Natural killer cell (primary cell): ENCODE data around the gene UAP1. TPM values are rescaled to one million over a fixed set of nuclear protein-coding genes. Genes with fewer than 3 reads are reported as not detected.

Source experiments
- ATAC-seq, 3 donors: fragments of 150-1000 bp in 2 of 3; fragments of 200-7000 bp in 1 of 3; cut with Tn5 transposase; 1 replicate in 1 of 3; 2 replicates in 2 of 3; pipeline ENCODE4 v1.10.0; 2021; ENCODE audit warnings: mild to moderate bottlenecking in 2 of 3, moderate library complexity in 2 of 3
- DNase-seq, 2 donors: peaks; one replicate each; pipeline versions ENCODE4 v3.0.0 to v3.0.0-alpha.2; 2013 to 2021; ENCODE audit warnings: mixed read lengths in 1 of 2
- H3K27ac ChIP-seq: one replicate; pipeline ENCODE4 v1.5.1; 2013; ENCODE audit warnings: mild to moderate bottlenecking, low read length
- H3K27me3 ChIP-seq: one replicate; pipeline ENCODE4 v1.6.1; 2013; ENCODE audit warnings: low read length; ENCODE audit not compliant: control insufficient read depth, insufficient read depth
- H3K36me3 ChIP-seq: one replicate; pipeline ENCODE4 v1.6.1; 2013; ENCODE audit warnings: low read length; ENCODE audit not compliant: control insufficient read depth, insufficient read depth
- H3K4me1 ChIP-seq: one replicate; pipeline ENCODE4 v1.6.1; 2013; ENCODE audit warnings: low read length; ENCODE audit not compliant: control insufficient read depth, insufficient read depth
- H3K4me3 ChIP-seq: one replicate; pipeline ENCODE4 v1.5.1; 2013; ENCODE audit warnings: low read length
- H3K9me3 ChIP-seq: one replicate; pipeline ENCODE4 v1.6.1; 2013; ENCODE audit warnings: low read length; ENCODE audit not compliant: control insufficient read depth, insufficient read depth
- H3K27ac Mint-ChIP-seq, 2 donors: one replicate each; pipeline ENCODE4 v1.8.0; 2022; ENCODE audit warnings: mild to moderate bottlenecking in 2 of 2, mixed read lengths in 2 of 2, moderate library complexity in 1 of 2
- H3K27me3 Mint-ChIP-seq, 2 donors: one replicate each; pipeline ENCODE4 v1.8.0; 2022; ENCODE audit warnings: low read depth in 2 of 2, mixed read lengths in 2 of 2
- H3K36me3 Mint-ChIP-seq: one replicate; pipeline ENCODE4 v1.8.0; 2022; ENCODE audit warnings: mixed read lengths
- H3K4me1 Mint-ChIP-seq, 2 donors: one replicate each; pipeline ENCODE4 v1.8.0; 2022; ENCODE audit warnings: mixed read lengths in 2 of 2
- H3K4me3 Mint-ChIP-seq: one replicate; pipeline ENCODE4 v1.8.0; 2022; ENCODE audit warnings: mild to moderate bottlenecking, moderate library complexity, mixed read lengths
- H3K9me3 Mint-ChIP-seq, 2 donors: one replicate each; pipeline ENCODE4 v1.8.0; 2022; ENCODE audit warnings: mixed read lengths in 2 of 2
- CTCF ChIP-seq: fragments of 200-600 bp; IDR thresholded peaks from one replicate; pipeline ENCODE4 v1.8.0; 2022; ENCODE audit warnings: antibody characterized with exemption
- WGBS: methylation state at CpG from one replicate; pipeline ENCODE4 v1.1.7; 2013; ENCODE audit warnings: missing lambda C conversion rate; ENCODE audit not compliant: insufficient coverage; 5-methylcytosine and 5-hydroxymethylcytosine counted together
- intact Hi-C: fragments of 100-400 bp; cut with micrococcal nuclease; formaldehyde crosslinking; loops from one replicate; pipeline ENCODE4 v1.14.2; 2022
- total RNA-seq, 4 donors: library from RNA; stranded (reverse); fragments of 120-200 nt in 1 of 4; gene quantifications; one replicate each; pipeline versions ENCODE4 v1.2.3 to v1.2.4, GENCODE V29; 2013 to 2022

Gene UAP1
- total RNA-seq, 3 donors from 2014 or later (not counting 1 experiment from before 2014, with no cell fraction given) = 69.2 to 109 (median 74.2) TPM

- H3K4me3 ChIP-seq = no peak overlapping the region
- Mint-ChIP-seq H3K27me3 (no peaks in the 10 kb centered on the region), H3K27ac (peak overlapping the region in 1 of 2 donors; percentile 8), H3K9me3 (no peaks in the 10 kb centered on the region), H3K4me1 (peaks cover 0 to 7% of the 10 kb centered on the region in 2 donors), H3K36me3 (no peaks in the 10 kb centered on the region), H3K4me3 (no peak overlapping the region)
- ATAC-seq (no peak), DNase-seq (no peak)
- no peaks in the 10 kb centered on the region for H3K27me3 ChIP-seq
- H3K4me1 ChIP-seq = no peaks in the 10 kb centered on the region
- intact Hi-C loops = no loop called here
- TF ChIP-seq CTCF = no peak
- H3K27ac ChIP-seq = no peak overlapping the region
- no peaks in the 10 kb centered on the region for H3K36me3 ChIP-seq
- no peaks in the 10 kb centered on the region for H3K9me3 ChIP-seq
- WGBS = 98% methylated on average over 2 of the region's 2 CpGs
These were observed 47.8 kb downstream of the UAP1 start for GRCh38 chr1:162609306-162609705.

- no peaks in the 10 kb centered on the region for H3K27me3 ChIP-seq
- H3K27ac ChIP-seq = no peak overlapping the region
- H3K4me1 ChIP-seq = no peaks in the 10 kb centered on the region
- ATAC-seq (no peak), DNase-seq (no peak)
- Mint-ChIP-seq H3K4me3 (no peak overlapping the region), H3K4me1 (peaks cover 0 to 7% of the 10 kb centered on the region in 2 donors), H3K27me3 (no peaks in the 10 kb centered on the region), H3K9me3 (peaks cover 0 to 4% of the 10 kb centered on the region in 2 donors), H3K27ac (no peak overlapping the region), H3K36me3 (peaks cover 13% of the 10 kb centered on the region)
- intact Hi-C loops = no loop called here
- TF ChIP-seq CTCF = no peak
- no peak overlapping the region for H3K4me3 ChIP-seq
- WGBS = 90% methylated on average over 7 of the region's 8 CpGs
- peaks cover 7% of the 10 kb centered on the region for H3K9me3 ChIP-seq
- no peaks in the 10 kb centered on the region for H3K36me3 ChIP-seq
These were observed 51.3 kb downstream of the UAP1 start for GRCh38 chr1:162612606-162613400.

- DNase-seq (no peak), ATAC-seq (no peak)
- peaks cover 0 to 5% of the 10 kb centered on the region in 2 donors for H3K9me3 Mint-ChIP-seq
- TF ChIP-seq CTCF = no peak
- peaks cover 0 to 3% of the 10 kb centered on the region in 2 donors for H3K27me3 Mint-ChIP-seq
- peaks cover 16% of the 10 kb centered on the region for H3K36me3 Mint-ChIP-seq
- Histone ChIP-seq H3K27ac (no peak overlapping the region), H3K27me3 (no peaks in the 10 kb centered on the region), H3K36me3 (no peaks in the 10 kb centered on the region), H3K4me3 (no peak overlapping the region), H3K4me1 (no peaks in the 10 kb centered on the region), H3K9me3 (peaks cover 7% of the 10 kb centered on the region)
- no peak overlapping the region for H3K27ac Mint-ChIP-seq
- no peak overlapping the region for H3K4me3 Mint-ChIP-seq
- peaks cover 0 to 7% of the 10 kb centered on the region in 2 donors for H3K4me1 Mint-ChIP-seq
- WGBS = 100% methylated on average over 1 of the region's 1 CpG
- intact Hi-C loops = no loop called here
These were observed 55.3 kb downstream of the UAP1 start for GRCh38 chr1:162616848-162617247.
